HEK293T (cell line): Measurements from ENCODE around the gene SLC25A27.

Experiments
- CTCF ChIA-PET: fragments of 350-600 bp; formaldehyde crosslinking; extraction: SDS; loops from one replicate; lab custom pipeline; 2021; ENCODE audit warnings: antibody characterized with exemption, inconsistent platforms; lab: Yijun Ruan, JAX
- POLR2A ChIA-PET: fragments of 350-600 bp; formaldehyde crosslinking; extraction: SDS; loops from one replicate; lab custom pipeline; 2020; ENCODE audit warnings: antibody characterized with exemption, inconsistent platforms; lab: Yijun Ruan, JAX
- DNase-seq: peaks from one replicate; pipeline ENCODE4 v3.0.0; 2012; ENCODE audit warnings: mixed read lengths; ENCODE audit errors: extremely low spot score
- ARNT ChIP-seq: fragments of 450-650 bp; IDR thresholded peaks from 2 replicates; pipeline ENCODE4 v1.6.1; 2017; ENCODE audit warnings: mild to moderate bottlenecking
- BHLHE40 ChIP-seq: fragments of 450-650 bp; IDR thresholded peaks from 2 replicates; pipeline ENCODE4 v1.6.1; 2016; ENCODE audit warnings: mild to moderate bottlenecking, moderate library complexity, borderline replicate concordance
- CTBP1 ChIP-seq: fragments of 450-650 bp; IDR thresholded peaks from 2 replicates; pipeline ENCODE4 v1.6.1; 2016; ENCODE audit warnings: borderline replicate concordance
- ELF4 ChIP-seq: fragments of 450-650 bp; IDR thresholded peaks from 2 replicates; pipeline ENCODE4 v1.6.1; 2017; ENCODE audit warnings: antibody characterized with exemption
- FOXA1 ChIP-seq: fragments of 450-650 bp; IDR thresholded peaks from 2 replicates; pipeline ENCODE4 v1.6.1; 2016; ENCODE audit warnings: mild to moderate bottlenecking
- FOXK2 ChIP-seq: fragments of 450-650 bp; IDR thresholded peaks from 2 replicates; pipeline ENCODE4 v1.6.1; 2016; ENCODE audit warnings: mild to moderate bottlenecking
- FOXM1 ChIP-seq: fragments of 450-650 bp; IDR thresholded peaks from 2 replicates; pipeline ENCODE4 v1.6.1; 2017; ENCODE audit warnings: mild to moderate bottlenecking, borderline replicate concordance
- HDGF ChIP-seq: fragments of 450-650 bp; IDR thresholded peaks from 2 replicates; pipeline ENCODE4 v1.6.1; 2017; ENCODE audit warnings: antibody characterized with exemption, borderline replicate concordance
- L3MBTL2 ChIP-seq: fragments of 450-650 bp; conservative IDR thresholded peaks from 2 replicates; pipeline ENCODE4 v1.6.1; 2016; ENCODE audit warnings: mild to moderate bottlenecking
- LEF1 ChIP-seq: fragments of 450-650 bp; IDR thresholded peaks from 2 replicates; pipeline ENCODE4 v1.6.1; 2017; ENCODE audit warnings: mild to moderate bottlenecking, borderline replicate concordance
- NFRKB ChIP-seq: fragments of 450-650 bp; IDR thresholded peaks from 2 replicates; pipeline ENCODE4 v1.6.1; 2016; ENCODE audit warnings: mild to moderate bottlenecking, moderate library complexity
- SP1 ChIP-seq: fragments of 450-650 bp; IDR thresholded peaks from 2 replicates; pipeline ENCODE4 v1.6.1; 2017
- SUZ12 ChIP-seq: fragments of 450-650 bp; IDR thresholded peaks from 2 replicates; pipeline ENCODE4 v1.6.1; 2016; ENCODE audit warnings: mild to moderate bottlenecking
- TARDBP ChIP-seq: fragments of 450-650 bp; IDR thresholded peaks from 2 replicates; pipeline ENCODE4 v1.6.1; 2016
- ZNF384 ChIP-seq: fragments of 450-650 bp; IDR thresholded peaks from 2 replicates; pipeline ENCODE4 v1.6.1; 2016
- TF ChIP-seq, protein P1 (sequence below): fragments of 450-650 bp; IDR thresholded peaks from 2 replicates; pipeline ENCODE4 v1.6.1; 2016

The SLC25A27 gene

DNA sequence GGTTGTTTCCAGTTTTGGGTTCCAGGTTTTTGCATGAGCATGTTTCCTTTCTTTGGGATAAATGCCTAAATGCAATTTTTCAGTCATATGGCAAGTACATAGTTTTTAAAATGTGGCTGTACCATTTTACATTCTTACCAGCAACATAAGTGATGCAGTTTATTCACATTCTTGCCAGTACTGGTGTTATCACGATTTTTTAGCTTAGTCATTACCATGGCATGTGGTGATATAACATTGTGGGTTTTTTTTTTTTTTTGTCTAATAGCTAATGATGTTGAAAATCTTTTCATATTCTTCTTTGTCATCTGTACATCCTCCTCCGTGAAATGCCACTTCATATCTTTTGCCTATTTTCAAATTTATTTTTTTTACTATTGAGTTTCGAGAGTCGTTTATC is 32.0 kb downstream of the SLC25A27 start:
- DNase-seq, result no peak
- TF ChIP-seq LEF1 (no peak), FOXK2 (no peak)
- ChIA-PET POLR2A (no interaction called here), CTCF (interaction anchor here (1.0 kb wide), 1 partner anchor 29 kb away, joined by 5 read pairs; no protein-coding TSS in a partner anchor)

DNA sequence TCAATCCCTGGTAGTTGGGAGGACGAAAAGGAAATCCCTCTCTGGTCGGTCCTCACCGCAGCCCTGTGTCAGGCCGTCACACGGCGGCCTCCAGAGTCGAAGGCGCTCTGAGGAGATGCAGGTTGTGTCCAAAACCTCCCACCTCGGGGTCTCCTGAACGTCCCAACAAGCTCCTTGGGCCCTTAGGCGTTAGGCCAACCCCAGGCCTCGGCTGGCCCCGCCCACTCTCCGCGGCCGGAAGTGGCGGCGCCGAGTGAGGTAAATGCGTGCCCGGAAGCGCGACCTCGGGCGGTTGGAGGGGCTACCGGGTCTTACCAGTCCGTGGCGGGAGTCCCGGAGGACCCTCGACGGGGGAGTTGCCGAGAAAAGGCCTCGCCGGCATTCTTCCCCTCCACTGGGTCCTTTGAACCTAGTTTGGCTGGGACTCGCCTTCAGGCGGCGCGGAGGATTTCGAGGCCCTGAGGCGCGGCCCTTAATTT is 34.9 kb downstream of the SLC25A27 start, which contains the start of gene TDRD6:
Gene TDRD6 (plus strand): TSS at position 267 of the 479 bp plus-strand sequence. CDS start 244 bp downstream, outside the sequence.
- CTCF ChIA-PET, result no interaction called here
- POLR2A ChIA-PET, result no interaction called here
- DNase-seq, result no peak
- TF ChIP-seq, protein P1, sequence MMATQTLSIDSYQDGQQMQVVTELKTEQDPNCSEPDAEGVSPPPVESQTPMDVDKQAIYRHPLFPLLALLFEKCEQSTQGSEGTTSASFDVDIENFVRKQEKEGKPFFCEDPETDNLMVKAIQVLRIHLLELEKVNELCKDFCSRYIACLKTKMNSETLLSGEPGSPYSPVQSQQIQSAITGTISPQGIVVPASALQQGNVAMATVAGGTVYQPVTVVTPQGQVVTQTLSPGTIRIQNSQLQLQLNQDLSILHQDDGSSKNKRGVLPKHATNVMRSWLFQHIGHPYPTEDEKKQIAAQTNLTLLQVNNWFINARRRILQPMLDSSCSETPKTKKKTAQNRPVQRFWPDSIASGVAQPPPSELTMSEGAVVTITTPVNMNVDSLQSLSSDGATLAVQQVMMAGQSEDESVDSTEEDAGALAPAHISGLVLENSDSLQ, result no peak
- TF ChIP-seq SP1 (no peak), LEF1 (no peak), BHLHE40 (no peak), SUZ12 (no peak), ELF4 (no peak), ARNT (no peak), HDGF (no peak), FOXA1 (no peak), NFRKB (no peak), ZNF384 (no peak), FOXK2 (no peak), FOXM1 (no peak), L3MBTL2 (no peak), CTBP1 (no peak), TARDBP (no peak)

DNA sequence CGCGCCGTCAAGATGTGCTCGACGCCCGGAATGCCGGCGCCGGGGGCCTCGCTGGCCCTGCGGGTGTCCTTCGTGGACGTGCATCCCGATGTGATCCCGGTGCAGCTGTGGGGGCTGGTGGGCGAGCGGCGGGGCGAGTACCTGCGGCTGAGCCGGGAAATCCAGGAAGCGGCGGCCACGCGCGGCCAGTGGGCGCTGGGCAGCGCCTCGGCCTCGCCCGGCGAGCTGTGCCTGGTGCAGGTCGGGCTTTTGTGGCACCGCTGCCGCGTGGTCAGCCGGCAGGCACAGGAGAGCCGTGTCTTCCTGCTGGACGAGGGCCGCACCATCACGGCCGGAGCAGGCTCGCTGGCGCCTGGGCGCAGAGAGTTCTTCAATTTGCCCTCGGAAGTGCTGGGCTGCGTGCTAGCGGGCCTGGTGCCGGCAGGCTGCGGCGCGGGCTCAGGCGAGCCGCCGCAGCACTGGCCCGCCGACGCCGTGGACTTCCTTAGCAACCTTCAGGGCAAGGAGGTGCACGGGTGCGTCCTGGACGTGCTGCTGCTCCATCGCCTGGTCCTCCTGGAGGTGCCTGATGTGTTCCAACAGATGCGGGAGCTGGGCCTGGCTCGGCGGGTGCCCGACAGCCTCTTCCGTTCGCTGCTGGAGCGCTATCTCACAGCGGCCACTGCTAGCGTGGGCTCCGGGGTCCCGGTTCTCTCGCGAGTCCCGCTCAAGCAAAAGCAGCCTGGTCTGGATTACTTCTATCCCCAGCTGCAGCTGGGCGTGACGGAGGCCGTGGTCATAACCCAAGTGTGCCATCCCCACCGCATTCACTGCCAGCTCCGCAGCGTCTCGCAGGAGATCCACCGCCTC is 35.6 kb downstream of the SLC25A27 start:
- DNase-seq, result no peak
- CTCF ChIA-PET, result no interaction called here
- no peak for TF ChIP-seq ELF4
- no peak for TF ChIP-seq ARNT
- no peak for TF ChIP-seq BHLHE40
- TF ChIP-seq SP1, result no peak
- TF ChIP-seq FOXK2, result no peak
- no peak for TF ChIP-seq L3MBTL2
- TF ChIP-seq NFRKB, result no peak
- no peak for TF ChIP-seq SUZ12
- POLR2A ChIA-PET, result no interaction called here

DNA sequence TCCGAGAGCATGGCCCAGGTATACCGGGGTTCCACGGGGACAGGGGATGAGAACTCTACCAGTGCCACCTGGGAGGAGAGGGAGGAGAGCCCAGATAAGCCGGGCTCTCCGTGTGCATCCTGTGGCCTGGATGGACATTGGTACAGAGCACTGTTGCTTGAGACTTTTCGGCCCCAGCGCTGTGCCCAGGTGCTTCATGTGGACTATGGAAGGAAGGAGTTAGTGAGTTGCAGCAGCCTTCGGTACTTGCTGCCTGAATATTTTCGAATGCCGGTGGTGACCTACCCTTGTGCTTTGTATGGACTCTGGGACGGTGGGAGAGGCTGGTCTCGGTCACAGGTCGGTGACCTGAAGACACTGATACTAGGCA is 36.2 kb downstream of the SLC25A27 start:
- no peak for DNase-seq
- no peak for TF ChIP-seq SUZ12
- no peak for TF ChIP-seq FOXM1
- TF ChIP-seq TARDBP, result no peak
- TF ChIP-seq HDGF, result no peak
- no peak for TF ChIP-seq BHLHE40
- TF ChIP-seq CTBP1, result no peak
- no peak for TF ChIP-seq ARNT
- no peak for TF ChIP-seq FOXK2
- TF ChIP-seq L3MBTL2, result no peak
- CTCF ChIA-PET, result no interaction called here
- POLR2A ChIA-PET, result no interaction called here

DNA sequence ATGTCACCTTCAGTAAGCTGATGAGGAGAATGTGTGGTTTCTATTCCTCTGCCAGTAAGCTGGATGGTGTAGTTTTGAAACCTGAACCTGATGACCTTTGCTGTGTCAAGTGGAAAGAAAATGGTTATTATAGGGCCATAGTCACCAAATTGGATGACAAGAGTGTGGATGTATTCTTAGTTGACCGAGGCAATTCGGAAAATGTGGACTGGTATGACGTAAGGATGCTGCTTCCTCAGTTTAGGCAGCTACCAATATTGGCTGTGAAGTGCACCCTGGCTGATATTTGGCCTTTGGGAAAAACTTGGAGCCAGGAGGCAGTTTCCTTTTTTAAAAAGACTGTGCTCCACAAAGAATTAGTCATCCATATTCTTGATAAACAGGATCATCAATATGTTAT is 36.9 kb downstream of the SLC25A27 start:
- no peak for DNase-seq
- CTCF ChIA-PET, result no interaction called here
- POLR2A ChIA-PET, result no interaction called here
- TF ChIP-seq CTBP1 (no peak), SUZ12 (no peak), NFRKB (no peak), L3MBTL2 (no peak), HDGF (no peak), ARNT (no peak)
- TF ChIP-seq, protein P1, result no peak

DNA sequence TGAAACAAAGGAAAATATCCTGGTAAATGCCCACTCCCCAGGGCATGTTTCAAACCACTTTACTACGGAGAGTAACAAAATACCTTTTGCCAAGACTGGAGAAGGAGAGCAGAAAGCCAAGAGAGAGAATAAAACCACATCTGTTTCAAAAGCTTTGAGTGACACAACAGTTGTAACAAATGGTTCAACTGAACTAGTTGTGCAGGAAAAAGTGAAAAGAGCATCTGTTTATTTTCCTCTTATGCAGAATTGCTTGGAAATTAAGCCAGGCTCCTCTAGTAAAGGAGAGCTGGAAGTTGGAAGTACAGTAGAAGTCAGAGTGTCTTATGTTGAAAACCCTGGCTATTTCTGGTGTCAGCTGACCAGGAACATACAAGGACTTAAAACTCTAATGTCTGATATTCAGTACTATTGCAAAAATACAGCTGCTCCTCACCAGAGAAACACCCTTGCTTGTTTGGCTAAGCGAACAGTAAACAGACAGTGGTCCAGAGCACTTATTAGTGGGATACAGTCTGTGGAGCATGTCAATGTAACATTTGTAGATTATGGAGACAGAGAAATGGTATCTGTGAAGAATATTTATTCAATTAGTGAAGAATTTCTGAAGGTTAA is 37.5 kb downstream of the SLC25A27 start:
- TF ChIP-seq SUZ12 (no peak), FOXM1 (no peak), CTBP1 (no peak), HDGF (no peak), TARDBP (no peak), L3MBTL2 (no peak), FOXK2 (no peak), FOXA1 (no peak)
- ChIA-PET CTCF (no interaction called here), POLR2A (no interaction called here)
- DNase-seq, result no peak

DNA sequence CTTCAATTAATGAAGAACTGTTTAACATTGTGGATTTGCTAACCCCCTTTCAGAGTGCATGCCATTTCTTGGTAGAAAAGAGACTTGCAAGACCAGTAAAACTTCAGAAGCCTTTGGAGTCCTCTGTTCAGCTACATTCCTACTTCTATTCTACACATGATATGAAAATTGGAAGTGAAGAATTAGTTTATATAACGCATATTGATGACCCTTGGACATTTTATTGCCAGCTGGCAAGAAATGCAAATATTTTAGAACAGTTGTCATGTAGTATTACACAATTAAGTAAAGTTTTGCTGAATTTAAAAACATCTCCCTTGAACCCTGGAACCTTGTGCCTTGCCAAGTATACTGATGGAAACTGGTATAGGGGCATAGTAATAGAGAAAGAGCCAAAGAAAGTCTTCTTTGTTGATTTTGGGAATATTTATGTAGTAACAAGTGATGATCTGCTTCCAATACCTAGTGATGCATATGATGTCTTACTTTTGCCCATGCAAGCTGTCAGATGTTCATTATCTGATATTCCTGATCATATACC is 38.2 kb downstream of the SLC25A27 start:
- DNase-seq, result no peak
- no peak for TF ChIP-seq FOXM1
- TF ChIP-seq BHLHE40, result no peak
- no peak for TF ChIP-seq NFRKB
- TF ChIP-seq HDGF, result no peak
- no peak for TF ChIP-seq CTBP1
- no peak for TF ChIP-seq ZNF384
- TF ChIP-seq L3MBTL2, result no peak
- no peak for TF ChIP-seq ARNT
- TF ChIP-seq LEF1, result no peak
- TF ChIP-seq TARDBP, result no peak
- no peak for TF ChIP-seq SP1
- TF ChIP-seq FOXA1, result no peak
- TF ChIP-seq SUZ12, result no peak
- no peak for TF ChIP-seq FOXK2
- TF ChIP-seq, protein P1, result no peak
- no peak for TF ChIP-seq ELF4
- POLR2A ChIA-PET, result no interaction called here
- CTCF ChIA-PET, result no interaction called here
